Naive thymus-derived CD4-positive, alpha-beta T cell (primary cell): ENCODE results near the gene GTF2H1. TPM values are rescaled to one million over a fixed set of nuclear protein-coding genes. Genes with fewer than 3 reads are reported as not detected.

Experiments used
- ATAC-seq: fragments of 150-1000 bp; cut with Tn5 transposase; 2 replicates; pipeline ENCODE4 v1.10.0; 2021; ENCODE audit warnings: mild to moderate bottlenecking, moderate library complexity
- CTCF ChIA-PET: fragments of 350-600 bp; sonication (Branson Sonifier 250); formaldehyde crosslinking; loops from one replicate; lab custom pipeline; 2021; ENCODE audit warnings: antibody characterized with exemption; lab: Charles Lee
- POLR2A ChIA-PET: fragments of 350-600 bp; sonication (Branson Sonifier 250); formaldehyde crosslinking; loops from one replicate; lab custom pipeline; 2021; ENCODE audit warnings: antibody characterized with exemption, inconsistent platforms; lab: Charles Lee
- DNase-seq, 9 donors: peaks; one replicate each; pipeline versions ENCODE4 v3.0.0 to v3.0.0-alpha.2; 2020 to 2022; ENCODE audit warnings: mixed read lengths in 1 of 9
- H3K27ac ChIP-seq: one replicate; pipeline ENCODE4 v1.7.0; 2013; ENCODE audit warnings: mild to moderate bottlenecking, low read depth, low read length, moderate library complexity
- H3K27me3 ChIP-seq, 2 donors: one replicate each; pipeline ENCODE4 v1.7.0; 2013; ENCODE audit warnings: low read length in 2 of 2, mild to moderate bottlenecking in 2 of 2, moderate library complexity in 2 of 2; ENCODE audit not compliant: control insufficient read depth in 2 of 2, insufficient read depth in 2 of 2
- H3K36me3 ChIP-seq, 3 experiments: 1 replicate in 2 of 3; 2 replicates in 1 of 3; pipeline ENCODE4 v1.7.0; 2013; ENCODE audit warnings: low read length in 3 of 3, mild to moderate bottlenecking in 3 of 3, moderate library complexity in 1 of 3; ENCODE audit not compliant: insufficient read depth in 3 of 3, control insufficient read depth in 2 of 3
- H3K4me1 ChIP-seq, 2 donors: one replicate each; pipeline ENCODE4 v1.7.0; 2013; ENCODE audit warnings: low read length in 2 of 2, mild to moderate bottlenecking in 2 of 2, moderate library complexity in 1 of 2; ENCODE audit not compliant: control insufficient read depth in 2 of 2, insufficient read depth in 2 of 2
- H3K4me3 ChIP-seq: 2 replicates; pipeline ENCODE4 v1.7.0; 2013; ENCODE audit warnings: mild to moderate bottlenecking, low read length
- H3K9me3 ChIP-seq, 3 experiments: 1 replicate in 2 of 3; 2 replicates in 1 of 3; pipeline ENCODE4 v1.7.0; 2013; ENCODE audit warnings: low read length in 3 of 3; ENCODE audit not compliant: control insufficient read depth in 2 of 3
- H3K27ac Mint-ChIP-seq, 9 donors: one replicate each; pipeline ENCODE4 v1.8.0; 2020 to 2022; ENCODE audit warnings: mixed read lengths in 9 of 9, mild to moderate bottlenecking in 8 of 9, moderate library complexity in 5 of 9, inconsistent platforms in 2 of 9
- H3K27me3 Mint-ChIP-seq, 5 donors: one replicate each; pipeline ENCODE4 v1.8.0; 2021 to 2022; ENCODE audit warnings: mixed read lengths in 5 of 5, mild to moderate bottlenecking in 1 of 5
- H3K36me3 Mint-ChIP-seq, 5 donors: one replicate each; pipeline ENCODE4 v1.8.0; 2020 to 2022; ENCODE audit warnings: mixed read lengths in 5 of 5, mild to moderate bottlenecking in 3 of 5, inconsistent platforms in 1 of 5
- H3K4me1 Mint-ChIP-seq, 7 donors: one replicate each; pipeline ENCODE4 v1.8.0; 2020 to 2022; ENCODE audit warnings: mixed read lengths in 7 of 7, mild to moderate bottlenecking in 3 of 7, inconsistent platforms in 1 of 7
- H3K4me3 Mint-ChIP-seq, 10 donors: one replicate each; pipeline ENCODE4 v1.8.0; 2020 to 2022; ENCODE audit warnings: mild to moderate bottlenecking in 10 of 10, mixed read lengths in 10 of 10, moderate library complexity in 6 of 10, inconsistent platforms in 2 of 10
- H3K9me3 Mint-ChIP-seq, 11 donors: one replicate each; pipeline ENCODE4 v1.8.0; 2020 to 2022; ENCODE audit warnings: mixed read lengths in 11 of 11, mild to moderate bottlenecking in 4 of 11, inconsistent platforms in 1 of 11, moderate library complexity in 1 of 11
- intact Hi-C, 2 donors: fragments of 100-400 bp; cut with micrococcal nuclease; formaldehyde crosslinking; loops; one replicate each; pipeline ENCODE4 v1.15.1; 2023
- polyA plus RNA-seq, 2 donors: library from polyadenylated mRNA; unstranded; fragments of 300-500 nt; fragmentation: Illumina TruSeq; gene quantifications; one replicate each; pipeline ENCODE4 v1.2.3, GENCODE V29; 2021
- total RNA-seq, 6 experiments: library from RNA in 5 of 6; stranded (reverse) in 5 of 6; gene quantifications; 1 replicate in 5 of 6; 2 replicates in 1 of 6; pipeline ENCODE4 v1.2.3 and lab custom pipeline; 2021 to 2026

GTF2H1 gene
- total and polyA plus RNA-seq, 7 experiments from 2014 or later, result 26.3 to 63.2 (median 43.2) TPM

GRCh38 chr11:18384157-18384641, 61.8 kb downstream of the GTF2H1 start:
- Histone ChIP-seq H3K36me3 (no peaks in the 10 kb centered on the region), H3K4me1 (peaks cover 20 to 21% of the 10 kb centered on the region in 2 donors), H3K27me3 (no peaks in the 10 kb centered on the region), H3K4me3 (peak overlapping the region; percentile 49), H3K27ac (peak overlapping the region; percentile 85), H3K9me3 (no peaks in the 10 kb centered on the region)
- ChIA-PET POLR2A (interaction anchor here (0.8 to 4.9 kb wide), 9 partner anchors 11 to 142 kb away, joined by 3 to 123 read pairs (median 5); partner anchors contain the start of genes GTF2H1, HPS5, LDHA and TSG101), CTCF (interaction anchor here (0.6 to 2.2 kb wide), 3 partner anchors 8 to 245 kb away, joined by 3 to 14 read pairs (median 6); partner anchors contain the start of gene LDHA)
- H3K4me3 Mint-ChIP-seq, result peak overlapping the region; percentile 70 to 83 (median 80)
- no peaks in the 10 kb centered on the region for H3K36me3 Mint-ChIP-seq
- intact Hi-C loops, result loop anchor here in 1 of 2 donors (1.0 to 5.0 kb wide), 2 partner anchors 62 to 203 kb away; partner anchors contain the start of genes GTF2H1, HPS5 and UEVLD
- peak in 4 of 9 donors; percentile 10 to 22 (median 14) for DNase-seq
- ATAC-seq, result peak; percentile 17
- H3K27ac Mint-ChIP-seq, result peak overlapping the region; percentile 92 to 100 (median 98)
- H3K9me3 Mint-ChIP-seq, result no peaks in the 10 kb centered on the region
- H3K27me3 Mint-ChIP-seq, result no peaks in the 10 kb centered on the region
- peaks cover 30 to 54% (median 45%) of the 10 kb centered on the region in 7 donors for H3K4me1 Mint-ChIP-seq

GRCh38 chr11:18390088-18390487, 67.7 kb downstream of the GTF2H1 start:
- Mint-ChIP-seq H3K27ac (peak overlapping the region in 2 of 9 donors; percentile 4 to 60), H3K9me3 (peaks cover 0 to 2% (median 0%) of the 10 kb centered on the region in 11 donors), H3K4me1 (peaks cover 16 to 46% (median 34%) of the 10 kb centered on the region in 7 donors), H3K27me3 (no peaks in the 10 kb centered on the region), H3K4me3 (no peak overlapping the region), H3K36me3 (peaks cover 0 to 5% (median 0%) of the 10 kb centered on the region in 5 donors)
- H3K27ac ChIP-seq, result no peak overlapping the region
- DNase-seq (no peak), ATAC-seq (no peak)
- peaks cover 5% of the 10 kb centered on the region in 2 donors for H3K4me1 ChIP-seq
- intact Hi-C loops, result loop anchor here (10.0 kb wide), 3 partner anchors 1315 to 1995 kb away; partner anchors contain the start of genes NAV2 (in 1 of the 2), PRMT3 (in 1 of the 2) and RPS13 (in 1 of the 2)
- ChIA-PET CTCF (no interaction called here), POLR2A (interaction anchor here (0.6 to 0.7 kb wide), 2 partner anchors 14 to 334 kb away, joined by 3 read pairs; no protein-coding TSS in a partner anchor)
- H3K36me3 ChIP-seq, result peaks cover 0 to 7% (median 0%) of the 10 kb centered on the region in 3 experiments
- H3K4me3 ChIP-seq, result no peak overlapping the region
- H3K27me3 ChIP-seq, result no peaks in the 10 kb centered on the region
- no peaks in the 10 kb centered on the region for H3K9me3 ChIP-seq

GRCh38 chr11:18392434-18393321, 70.3 kb downstream of the GTF2H1 start:
- Mint-ChIP-seq H3K27ac (peak overlapping the region; percentile 65 to 90 (median 81)), H3K4me3 (peak overlapping the region in 9 of 10 donors; percentile 20 to 65 (median 49)), H3K9me3 (peaks cover 0 to 4% (median 0%) of the 10 kb centered on the region in 11 donors), H3K27me3 (no peaks in the 10 kb centered on the region), H3K4me1 (peaks cover 16 to 40% (median 25%) of the 10 kb centered on the region in 7 donors), H3K36me3 (peaks cover 0 to 24% (median 2%) of the 10 kb centered on the region in 5 donors)
- no peaks in the 10 kb centered on the region for H3K27me3 ChIP-seq
- ChIA-PET POLR2A (interaction anchor here (0.6 to 6.7 kb wide), 6 partner anchors 8 to 241 kb away, joined by 3 to 123 read pairs (median 4); partner anchors contain the start of gene TSG101), CTCF (interaction anchor here (1.2 kb wide), 1 partner anchor 8 kb away, joined by 3 read pairs; no protein-coding TSS in a partner anchor)
- ATAC-seq, result no peak
- DNase-seq, result no peak
- no peaks in the 10 kb centered on the region for H3K9me3 ChIP-seq
- H3K36me3 ChIP-seq, result peaks cover 0 to 20% (median 5%) of the 10 kb centered on the region in 3 experiments
- no peak overlapping the region for H3K4me3 ChIP-seq
- intact Hi-C loops, result loop anchor here (10.0 kb wide), 3 partner anchors 1318 to 1992 kb away; partner anchors contain the start of genes NAV2 (in 1 of the 2), PRMT3 (in 1 of the 2) and RPS13 (in 1 of the 2)
- no peak overlapping the region for H3K27ac ChIP-seq
- H3K4me1 ChIP-seq, result peaks cover 12 to 14% of the 10 kb centered on the region in 2 donors

- H3K9me3 ChIP-seq, result no peaks in the 10 kb centered on the region
- ChIA-PET CTCF (interaction anchor here (2.9 kb wide), 1 partner anchor 10 kb away, joined by 14 read pairs; no protein-coding TSS in a partner anchor), POLR2A (interaction anchor here (0.6 to 6.7 kb wide), 17 partner anchors 9 to 312 kb away, joined by 3 to 123 read pairs (median 4); partner anchors contain the start of genes GTF2H1, HPS5, SPTY2D1 and TSG101)
- no peaks in the 10 kb centered on the region for H3K27me3 ChIP-seq
- DNase-seq (peak in 1 of 9 donors; percentile 3), ATAC-seq (no peak)
- H3K27ac Mint-ChIP-seq, result peak overlapping the region; percentile 94 to 98 (median 96)
- H3K36me3 Mint-ChIP-seq, result peaks cover 0 to 30% (median 8%) of the 10 kb centered on the region in 5 donors
- peaks cover 0 to 30% (median 9%) of the 10 kb centered on the region in 3 experiments for H3K36me3 ChIP-seq
- H3K4me3 ChIP-seq, result peak overlapping the region; percentile 10
- peaks cover 12 to 14% of the 10 kb centered on the region in 2 donors for H3K4me1 ChIP-seq
- peaks cover 14 to 43% (median 26%) of the 10 kb centered on the region in 7 donors for H3K4me1 Mint-ChIP-seq
- peaks cover 0 to 4% (median 0%) of the 10 kb centered on the region in 11 donors for H3K9me3 Mint-ChIP-seq
- H3K4me3 Mint-ChIP-seq, result peak overlapping the region; percentile 96 to 99 (median 98)
- intact Hi-C loops, result loop anchor here (1.0 to 10.0 kb wide), 12 partner anchors 10 to 1991 kb away; partner anchors contain the start of genes GTF2H1 (in 2 of the 2), HPS5 (in 2 of the 2), SPTY2D1 (in 2 of the 2) and NAV2 (in 1 of the 2)
- H3K27me3 Mint-ChIP-seq, result no peaks in the 10 kb centered on the region
- H3K27ac ChIP-seq, result peak overlapping the region; percentile 95
Measured at GRCh38 chr11:18393581-18394274, 71.4 kb downstream of the GTF2H1 start.

- peaks cover 12 to 14% of the 10 kb centered on the region in 2 donors for H3K4me1 ChIP-seq
- H3K4me3 ChIP-seq, result peak within 1 kb of the TSS; percentile 78
- Mint-ChIP-seq H3K36me3 (peaks cover 0 to 36% (median 15%) of the 10 kb centered on the region in 5 donors), H3K4me3 (peak within 1 kb of the TSS; percentile 96 to 99 (median 98)), H3K9me3 (peaks cover 0 to 4% (median 0%) of the 10 kb centered on the region in 11 donors), H3K27ac (peak within 1 kb of the TSS; percentile 94 to 98 (median 96)), H3K27me3 (no peaks in the 10 kb centered on the region), H3K4me1 (peaks cover 14 to 49% (median 30%) of the 10 kb centered on the region in 7 donors)
- ChIA-PET POLR2A (interaction anchor here (0.6 to 6.7 kb wide), 20 partner anchors 10 to 312 kb away, joined by 3 to 123 read pairs (median 4); partner anchors contain the start of genes GTF2H1, HPS5, SPTY2D1 and TSG101), CTCF (interaction anchor here (1.1 to 2.9 kb wide), 2 partner anchors 11 to 72 kb away, joined by 3 to 14 read pairs; partner anchors contain the start of genes GTF2H1 and HPS5)
- H3K27me3 ChIP-seq, result no peaks in the 10 kb centered on the region
- ATAC-seq, result peak; percentile 89
- H3K36me3 ChIP-seq, result peaks cover 0 to 37% (median 12%) of the 10 kb centered on the region in 3 experiments
- peak within 1 kb of the TSS; percentile 95 for H3K27ac ChIP-seq
- intact Hi-C loops, result loop anchor here (1.0 to 10.0 kb wide), 12 partner anchors 11 to 1990 kb away; partner anchors contain the start of genes GTF2H1 (in 2 of the 2), HPS5 (in 2 of the 2), SPTY2D1 (in 2 of the 2) and NAV2 (in 1 of the 2)
- H3K9me3 ChIP-seq, result no peaks in the 10 kb centered on the region
- peak; percentile 92 to 99 (median 97) for DNase-seq
Measured at GRCh38 chr11:18394275-18394927, 72.0 kb downstream of the GTF2H1 start, which contains the start of gene LDHA. TSS of gene LDHA (plus strand) at chr11:18394563. CDS start at chr11:18396843, 2,280 bp downstream.
